Choroid plexus epithelial cell (primary cell): ENCODE results near the gene ACTC1.
"Not testable (repeated sequence)": the region's sequence is repeated elsewhere in the genome, so short reads cannot be mapped to it uniquely, and the experiment has no call there.

ENCODE experiments used
- DNase-seq: peaks from one replicate; pipeline ENCODE4 v3.0.0-alpha.2; 2010; ENCODE audit warnings: low read depth
- H3K4me3 ChIP-seq: 2 replicates; pipeline ENCODE4 v1.5.1; 2011; ENCODE audit warnings: low read depth, mild to moderate bottlenecking, control low read depth, low read length, moderate library complexity
- TF ChIP-seq, protein P1 (sequence below): conservative IDR thresholded peaks from 2 replicates; pipeline ENCODE4 v1.5.1; 2011; ENCODE audit warnings: low read depth, mild to moderate bottlenecking, control low read depth, inconsistent platforms, low read length, moderate library complexity

The ACTC1 gene

DNA sequence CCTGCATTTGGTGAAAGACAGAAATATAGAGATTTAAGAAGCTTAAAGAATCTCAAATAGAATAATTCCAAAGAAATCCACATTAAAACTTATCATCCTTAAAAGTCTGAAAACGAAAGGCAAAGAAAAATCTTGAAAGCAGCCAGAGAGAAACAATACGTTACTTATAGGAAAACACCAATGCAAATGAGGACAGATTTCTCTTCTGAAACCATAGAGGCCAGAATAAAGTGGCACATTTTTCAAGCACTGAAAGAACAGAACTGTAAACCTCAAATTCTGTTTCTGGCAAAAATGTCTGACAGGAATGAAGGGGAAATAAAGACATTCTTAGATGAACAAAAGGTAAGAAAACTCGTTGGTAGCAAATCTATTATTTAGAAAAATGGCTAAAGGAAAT is 13.8 kb upstream of the ACTC1 start:
- no peak for DNase-seq
- no peak overlapping the region for H3K4me3 ChIP-seq
- TF ChIP-seq, protein P1, sequence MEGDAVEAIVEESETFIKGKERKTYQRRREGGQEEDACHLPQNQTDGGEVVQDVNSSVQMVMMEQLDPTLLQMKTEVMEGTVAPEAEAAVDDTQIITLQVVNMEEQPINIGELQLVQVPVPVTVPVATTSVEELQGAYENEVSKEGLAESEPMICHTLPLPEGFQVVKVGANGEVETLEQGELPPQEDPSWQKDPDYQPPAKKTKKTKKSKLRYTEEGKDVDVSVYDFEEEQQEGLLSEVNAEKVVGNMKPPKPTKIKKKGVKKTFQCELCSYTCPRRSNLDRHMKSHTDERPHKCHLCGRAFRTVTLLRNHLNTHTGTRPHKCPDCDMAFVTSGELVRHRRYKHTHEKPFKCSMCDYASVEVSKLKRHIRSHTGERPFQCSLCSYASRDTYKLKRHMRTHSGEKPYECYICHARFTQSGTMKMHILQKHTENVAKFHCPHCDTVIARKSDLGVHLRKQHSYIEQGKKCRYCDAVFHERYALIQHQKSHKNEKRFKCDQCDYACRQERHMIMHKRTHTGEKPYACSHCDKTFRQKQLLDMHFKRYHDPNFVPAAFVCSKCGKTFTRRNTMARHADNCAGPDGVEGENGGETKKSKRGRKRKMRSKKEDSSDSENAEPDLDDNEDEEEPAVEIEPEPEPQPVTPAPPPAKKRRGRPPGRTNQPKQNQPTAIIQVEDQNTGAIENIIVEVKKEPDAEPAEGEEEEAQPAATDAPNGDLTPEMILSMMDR = no peak

DNA sequence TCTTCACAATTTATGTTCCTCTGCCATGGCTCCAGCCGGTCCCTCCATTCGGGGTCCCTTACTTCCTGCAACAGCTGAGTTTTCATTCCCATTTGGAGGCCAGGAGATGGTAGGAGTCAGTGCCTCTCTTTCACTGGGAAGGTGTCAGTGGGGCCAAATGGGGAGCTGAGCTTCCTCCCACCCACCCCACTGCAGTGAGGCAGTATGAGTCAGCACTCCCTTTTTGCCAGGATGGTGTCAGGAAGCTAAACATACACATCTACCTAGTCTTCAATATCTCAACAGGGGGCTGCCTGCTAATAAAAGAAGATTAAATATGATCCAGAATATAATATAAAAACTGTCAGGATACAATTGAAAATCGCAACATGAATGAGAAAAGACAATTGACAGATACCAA is 12.7 kb upstream of the ACTC1 start:
- DNase-seq = peak; percentile 12
- TF ChIP-seq, protein P1 = no peak
- no peak overlapping the region for H3K4me3 ChIP-seq

DNA sequence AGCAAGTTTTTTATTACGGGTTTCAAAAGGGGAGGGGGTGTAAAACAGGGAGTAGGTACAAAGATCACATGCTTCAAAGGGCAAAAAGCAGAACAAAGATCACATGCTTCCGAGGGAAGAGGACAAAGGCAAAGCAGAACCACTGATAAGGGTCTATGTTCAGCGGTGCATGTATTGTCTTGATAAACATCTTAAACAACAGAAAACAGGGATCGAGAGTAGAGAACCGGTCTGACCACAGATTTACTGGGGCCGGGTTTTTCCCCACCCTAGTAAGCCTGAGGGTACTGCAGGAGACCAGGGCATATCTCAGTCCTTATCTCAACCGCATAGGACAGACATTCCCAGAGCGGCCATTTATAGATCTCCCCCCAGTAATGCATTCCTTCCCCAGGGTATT is 11.9 kb upstream of the ACTC1 start:
- not testable (repeated sequence) for DNase-seq, H3K4me3 ChIP-seq

DNA sequence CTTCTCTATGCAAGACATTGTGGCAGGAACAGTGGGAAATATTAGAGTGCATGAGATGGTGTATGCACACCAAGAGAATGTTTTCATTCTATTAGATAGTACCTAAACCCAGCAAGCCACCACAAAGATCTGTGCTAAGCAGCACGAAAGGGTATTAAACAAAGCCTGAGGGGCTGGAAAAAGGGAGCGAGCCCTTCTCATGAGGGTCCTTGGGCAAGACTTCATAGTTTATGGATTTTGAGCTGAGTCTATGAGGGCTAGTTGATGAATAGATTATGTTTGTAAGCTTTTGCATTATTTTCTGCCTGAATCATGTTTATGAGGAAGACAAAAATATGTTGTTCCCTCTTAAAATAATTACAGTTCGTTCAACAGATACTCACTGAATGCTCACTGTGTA is 9.4 kb upstream of the ACTC1 start:
- TF ChIP-seq, protein P1 = no peak
- no peak overlapping the region for H3K4me3 ChIP-seq
- DNase-seq = no peak

DNA sequence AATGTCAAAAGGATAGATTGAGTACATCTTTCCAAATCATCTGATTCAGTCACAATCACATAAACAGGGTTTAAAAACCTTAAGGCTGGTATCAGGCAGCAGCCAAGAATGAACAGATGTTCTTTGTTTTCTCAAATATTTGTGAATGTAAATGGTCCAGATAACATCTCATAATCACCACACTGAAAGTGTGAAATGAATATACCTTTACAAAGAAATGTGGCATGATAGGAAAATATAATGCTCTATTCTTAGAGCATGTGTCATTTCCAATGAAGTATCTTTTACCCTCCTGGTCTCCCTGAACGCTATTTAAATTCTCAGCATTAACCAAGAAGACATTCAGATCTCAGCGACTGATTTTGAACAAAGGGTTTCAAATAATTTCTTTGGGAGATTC is 8.8 kb upstream of the ACTC1 start:
- TF ChIP-seq, protein P1 = no peak

DNA sequence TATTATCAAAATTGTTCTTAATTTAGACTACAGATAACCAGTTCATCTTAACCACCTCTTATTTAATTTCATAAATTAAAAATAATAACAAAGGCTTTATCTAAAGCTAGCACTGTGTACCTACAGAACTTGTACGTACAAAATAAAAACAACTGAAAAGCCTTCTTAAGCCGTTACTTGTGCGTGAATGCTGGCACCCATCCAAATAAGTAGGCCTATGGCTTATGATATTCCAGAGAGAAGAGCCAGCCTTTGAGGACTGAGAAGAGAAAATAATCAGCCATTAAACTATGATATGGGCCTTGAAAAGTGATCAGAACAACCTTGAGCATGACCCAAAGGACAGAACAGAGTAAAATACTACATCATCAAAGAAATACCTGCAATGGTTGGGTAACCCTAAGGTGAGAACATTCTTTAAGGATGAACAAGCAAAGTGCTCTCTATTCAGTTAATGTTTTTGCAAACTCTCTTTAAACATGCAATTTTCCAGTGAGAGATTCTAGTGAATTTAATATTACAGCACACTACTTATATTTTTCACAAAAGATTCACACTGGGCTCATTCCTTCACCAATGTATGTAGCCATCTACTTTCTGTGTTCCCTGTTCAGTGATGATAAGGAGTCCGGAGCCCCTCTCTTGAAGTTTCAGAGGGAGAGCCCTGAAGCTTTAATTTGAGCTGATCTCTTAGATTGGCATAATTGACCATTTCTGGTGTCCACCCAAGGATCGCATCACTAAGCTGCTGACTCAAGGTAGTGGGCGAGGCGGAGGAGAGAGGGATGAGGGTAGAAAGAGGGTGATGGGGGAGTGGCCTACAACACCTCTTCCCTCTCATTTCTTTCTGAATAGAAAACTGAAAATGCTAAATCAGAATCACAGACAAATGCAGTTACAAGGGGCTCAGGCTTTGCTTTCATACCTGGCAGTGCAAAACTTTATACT is 7.7 kb upstream of the ACTC1 start:
- no peak for DNase-seq
- H3K4me3 ChIP-seq = no peak overlapping the region

More for the DNA sequence above, 8.8 kb upstream of the ACTC1 start:
- no peak overlapping the region for H3K4me3 ChIP-seq
- no peak for DNase-seq

DNA sequence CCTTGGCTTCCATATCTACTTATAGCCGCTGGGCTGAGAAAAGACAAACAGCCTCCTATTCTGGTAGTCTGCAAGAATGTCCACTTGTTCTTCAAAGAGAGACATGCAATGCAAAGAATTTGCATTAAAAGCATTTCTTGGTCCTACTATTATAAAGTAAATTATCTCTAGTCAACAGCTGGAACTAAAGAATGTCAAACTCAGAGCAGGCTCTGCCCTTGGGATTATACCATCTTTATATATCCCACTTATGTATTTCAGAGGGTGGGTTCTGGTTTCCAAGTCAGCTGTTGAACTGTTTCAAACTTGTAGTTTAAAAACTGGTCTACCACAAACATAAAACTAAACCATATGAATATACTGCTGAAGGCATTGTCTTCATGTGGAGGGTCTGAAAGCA is 7.0 kb upstream of the ACTC1 start:
- DNase-seq = no peak
- TF ChIP-seq, protein P1 = no peak
- no peak overlapping the region for H3K4me3 ChIP-seq

More for the DNA sequence above, 7.7 kb upstream of the ACTC1 start:
- TF ChIP-seq, protein P1 = no peak
